Right kidney (tissue), 9 donors: ENCODE measurements around the gene CKMT2.

ENCODE experiments used
- DNase-seq: peaks from one replicate; pipeline ENCODE4 v3.0.0-alpha.2; 2016
- long read RNA-seq, 8 donors: transcript quantifications; one replicate each; lab custom pipeline, GENCODE V29; 2026

The CKMT2 gene
- long read RNA-seq, donor 1 = 0 reads
- long read RNA-seq, donor 2, partial matches to known transcripts = 0 of 2 reads
- long read RNA-seq, donor 2, other reads (novel, unspliced or antisense) = 0 of 2 reads
- long read RNA-seq, donor 3, partial matches to known transcripts = 0 of 1 reads
- long read RNA-seq, donor 3, other reads (novel, unspliced or antisense) = 0 of 1 reads
- long read RNA-seq, donor 4 = 0 reads
- long read RNA-seq, donor 5 = 0 reads
- long read RNA-seq, donor 6 = 0 reads
- long read RNA-seq, donor 7, partial matches to known transcripts = 0 of 3 reads
- long read RNA-seq, donor 7, other reads (novel, unspliced or antisense) = 0 of 3 reads
- long read RNA-seq, donor 8, partial matches to known transcripts = 0 of 3 reads
- long read RNA-seq, donor 8, other reads (novel, unspliced or antisense) = 0 of 3 reads

GRCh38 chr5:81233080-81233634 lies at the start of gene CKMT2:
CKMT2 (plus strand) TSS chr5:81233322; CDS start chr5:81251133, 17,811 bp downstream.
- peak; percentile 81 for DNase-seq

- DNase-seq = no peak
Measured at GRCh38 chr5:81183811-81184748, 49.0 kb upstream of the CKMT2 start.

- no peak for DNase-seq
Measured at GRCh38 chr5:81184749-81185110, 48.4 kb upstream of the CKMT2 start.

GRCh38 chr5:81187885-81188284 lies 45.2 kb upstream of the CKMT2 start:
- DNase-seq = no peak

GRCh38 chr5:81188962-81189361 lies 44.2 kb upstream of the CKMT2 start:
- no peak for DNase-seq

GRCh38 chr5:81189875-81190498 lies 43.1 kb upstream of the CKMT2 start:
- no peak for DNase-seq

- DNase-seq = no peak
Measured at GRCh38 chr5:81191726-81192372, 41.3 kb upstream of the CKMT2 start.

- no peak for DNase-seq
Measured at GRCh38 chr5:81192373-81192750, 40.8 kb upstream of the CKMT2 start.

GRCh38 chr5:81194633-81195334 lies 38.3 kb upstream of the CKMT2 start:
- peak; percentile 70 for DNase-seq

- DNase-seq = no peak
Measured at GRCh38 chr5:81195335-81195929, 37.7 kb upstream of the CKMT2 start.

- no peak for DNase-seq
Measured at GRCh38 chr5:81202655-81203054, 30.5 kb upstream of the CKMT2 start.

- DNase-seq = no peak
Measured at GRCh38 chr5:81203729-81204128, 29.4 kb upstream of the CKMT2 start.

- DNase-seq = no peak
Measured at GRCh38 chr5:81204205-81204604, 28.9 kb upstream of the CKMT2 start.

GRCh38 chr5:81205058-81205457 lies 28.1 kb upstream of the CKMT2 start:
- DNase-seq = no peak

- DNase-seq = no peak
Measured at GRCh38 chr5:81207009-81207408, 26.1 kb upstream of the CKMT2 start.

- DNase-seq = no peak
Measured at GRCh38 chr5:81208904-81209303, 24.2 kb upstream of the CKMT2 start.

GRCh38 chr5:81209386-81209785 lies 23.7 kb upstream of the CKMT2 start:
- no peak for DNase-seq

GRCh38 chr5:81209869-81210493 lies 23.1 kb upstream of the CKMT2 start:
- no peak for DNase-seq

GRCh38 chr5:81212211-81212751 lies 20.8 kb upstream of the CKMT2 start:
- no peak for DNase-seq

- DNase-seq = no peak
Measured at GRCh38 chr5:81213070-81213469, 20.1 kb upstream of the CKMT2 start.
